HG03342 (cell line): ENCODE data around the gene RNF223.
"Not testable (repeated sequence)": the region's sequence is repeated elsewhere in the genome, so short reads cannot be mapped to it uniquely, and the experiment has no call there.

Source experiments
- ATAC-seq: cut with Tn5 transposase; IDR thresholded peaks from one replicate; pipeline ENCODE4 v1.9.1; 2021; ENCODE audit warnings: mild to moderate bottlenecking, moderate library complexity; ENCODE audit not compliant: unreplicated experiment

The RNF223 gene

GRCh38 chr1:1088029-1088800 is 14.1 kb upstream of the RNF223 start:
- ATAC-seq, result no peak

DNA sequence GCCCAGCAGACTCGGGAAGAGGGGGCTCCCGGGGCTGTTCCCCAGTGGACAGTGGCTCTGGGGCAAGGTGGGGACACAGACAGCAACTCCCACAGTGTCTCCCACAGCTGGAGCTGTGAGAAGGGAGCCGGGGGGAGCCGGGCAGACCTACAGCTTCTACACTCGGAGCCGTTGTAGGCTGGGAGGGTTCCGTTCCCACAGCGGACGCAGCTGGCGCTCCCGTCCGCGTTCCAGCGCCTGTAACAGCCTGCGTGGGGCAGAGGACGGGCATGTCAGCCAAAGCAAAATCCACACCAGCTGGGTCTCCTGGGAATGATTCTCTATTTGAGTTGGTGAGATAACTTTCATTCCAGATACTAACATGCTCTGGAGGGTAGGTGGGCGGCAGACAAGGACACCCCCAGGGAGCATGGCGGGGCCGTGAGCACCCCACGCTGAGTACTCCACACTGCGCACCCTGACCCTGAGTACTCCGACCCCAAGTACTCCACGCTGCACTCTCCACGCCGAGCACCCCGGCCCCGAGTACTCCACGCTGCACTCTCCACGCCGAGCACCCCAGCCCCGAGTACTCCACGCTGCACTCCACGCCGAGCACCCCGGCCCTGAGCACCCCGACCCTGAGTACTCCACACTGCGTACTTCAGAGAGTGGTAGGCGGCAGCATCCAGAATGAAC is 13.4 kb upstream of the RNF223 start:
- ATAC-seq, result no peak

GRCh38 chr1:1086911-1087341 is 12.8 kb upstream of the RNF223 start:
- ATAC-seq, result no peak

GRCh38 chr1:1085911-1086841 is 12.1 kb upstream of the RNF223 start:
- ATAC-seq, result no peak

DNA sequence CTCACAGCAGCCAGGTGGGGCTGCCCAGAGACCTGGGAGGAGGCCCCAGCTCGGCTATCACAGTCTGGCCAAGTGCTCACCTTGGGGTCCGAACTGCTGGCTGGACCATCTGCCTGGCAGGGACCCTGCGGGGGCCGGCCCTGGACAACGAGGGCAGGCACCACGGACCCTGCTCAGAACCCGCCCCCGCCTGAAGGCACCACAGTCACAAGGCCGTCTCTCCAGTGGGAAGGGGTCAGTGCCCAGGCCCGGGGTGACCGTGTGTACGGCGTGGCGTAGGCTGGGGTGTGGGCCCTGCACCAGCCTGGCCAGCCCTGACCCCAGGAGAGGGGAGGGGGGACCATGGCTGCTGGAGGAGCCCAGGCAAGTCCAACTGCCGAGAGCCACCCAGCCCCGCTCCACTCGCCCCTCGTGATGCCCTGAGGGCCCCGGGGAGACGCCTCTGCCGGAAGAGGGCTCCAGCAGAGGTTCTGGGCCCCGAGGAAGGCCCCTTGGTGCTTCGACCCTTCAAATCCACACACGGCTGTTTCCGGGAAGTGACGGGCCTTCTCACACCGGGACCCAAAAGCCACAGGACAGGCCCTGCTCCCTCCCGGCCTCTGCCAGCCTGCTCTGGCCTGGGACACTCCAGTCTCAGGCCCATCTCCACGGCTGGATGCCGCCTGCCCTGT is 11.2 kb upstream of the RNF223 start:
- no peak for ATAC-seq

- ATAC-seq, result no peak
Measured at GRCh38 chr1:1084372-1085170, 10.5 kb upstream of the RNF223 start.

GRCh38 chr1:1083416-1084371 is 9.6 kb upstream of the RNF223 start:
- no peak for ATAC-seq

DNA sequence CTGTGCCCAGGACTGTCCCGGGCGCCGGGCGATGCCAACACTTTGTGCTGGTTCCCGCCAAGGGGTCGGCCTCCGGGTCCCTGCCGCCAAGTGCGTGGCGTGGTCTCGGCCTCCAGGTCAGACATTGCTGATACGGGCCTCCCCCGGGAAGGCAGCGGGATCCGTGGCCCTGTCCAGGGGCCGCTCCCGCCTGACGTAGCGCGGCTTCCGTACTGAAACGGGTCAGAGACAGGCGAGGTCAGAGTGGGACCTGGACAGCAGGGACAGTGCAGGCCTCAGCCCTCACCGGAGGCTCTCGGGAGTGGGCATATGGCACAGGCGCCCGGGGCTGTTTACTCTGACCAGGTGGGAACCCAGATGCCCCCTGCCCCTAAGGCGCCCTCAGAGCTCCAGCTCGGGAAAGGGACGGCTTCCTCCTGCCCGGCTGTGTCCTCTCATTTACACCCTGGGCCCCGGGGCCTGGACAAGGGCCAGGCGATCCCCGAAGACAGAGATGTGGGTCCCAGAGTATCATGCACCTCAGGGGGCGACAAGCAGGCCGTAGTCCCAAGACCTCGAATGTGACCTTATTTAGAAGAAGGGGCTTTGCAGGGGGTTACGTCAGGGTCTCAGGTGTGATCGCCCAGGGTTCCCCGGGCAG is 8.8 kb upstream of the RNF223 start:
- no peak for ATAC-seq

GRCh38 chr1:1082239-1082775 is 8.2 kb upstream of the RNF223 start:
- ATAC-seq, result no peak

- no peak for ATAC-seq
Measured at GRCh38 chr1:1081311-1082238, 7.5 kb upstream of the RNF223 start.

- no peak for ATAC-seq
Measured at GRCh38 chr1:1080951-1081310, 6.8 kb upstream of the RNF223 start.

DNA sequence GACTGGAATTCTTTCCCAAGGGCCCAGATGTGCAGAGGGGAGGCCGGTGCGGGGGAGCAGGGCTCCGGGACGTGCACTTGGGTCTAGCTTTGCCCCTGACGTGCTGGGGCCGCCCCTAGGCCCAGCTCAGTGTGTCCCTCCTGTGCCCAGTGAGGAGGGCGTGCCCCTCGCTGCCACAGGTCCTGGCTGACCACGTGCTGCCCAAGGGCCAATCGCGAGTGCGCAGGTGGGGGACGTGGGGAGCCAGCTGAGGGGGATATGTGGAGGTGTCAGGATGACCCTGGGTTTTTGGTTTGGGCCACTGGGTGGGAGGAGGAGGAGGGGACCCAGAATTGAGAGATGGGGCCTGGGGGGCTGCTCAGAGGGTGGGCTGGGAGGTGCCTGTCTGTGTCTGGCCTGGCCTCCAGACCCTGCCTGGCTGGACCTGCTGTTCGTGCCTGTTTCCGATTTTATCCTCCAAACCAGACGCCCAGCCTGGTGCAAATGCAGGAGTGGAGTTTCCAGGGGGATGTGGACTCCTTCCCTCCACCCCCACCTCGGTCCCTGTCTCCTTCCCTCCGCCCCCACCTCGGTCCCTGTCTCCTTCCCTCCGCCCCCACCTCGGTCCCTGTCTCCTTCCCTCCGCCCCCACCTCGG is 6.1 kb upstream of the RNF223 start:
- no peak for ATAC-seq

GRCh38 chr1:1079408-1080121 is 5.5 kb upstream of the RNF223 start:
- ATAC-seq, result no peak

- not testable (repeated sequence) for ATAC-seq
Measured at GRCh38 chr1:1077396-1077795, 3.3 kb upstream of the RNF223 start.

- ATAC-seq, result no peak
Measured at GRCh38 chr1:1075148-1075935, 1.2 kb upstream of the RNF223 start.
